ENCODE results near the gene SLC38A8. TPM values are rescaled to one million over a fixed set of nuclear protein-coding genes. Genes with fewer than 3 reads are reported as not detected.

SLC38A8 gene
- total RNA-seq, 1 donor from 2014 or later = not detected

DNA sequence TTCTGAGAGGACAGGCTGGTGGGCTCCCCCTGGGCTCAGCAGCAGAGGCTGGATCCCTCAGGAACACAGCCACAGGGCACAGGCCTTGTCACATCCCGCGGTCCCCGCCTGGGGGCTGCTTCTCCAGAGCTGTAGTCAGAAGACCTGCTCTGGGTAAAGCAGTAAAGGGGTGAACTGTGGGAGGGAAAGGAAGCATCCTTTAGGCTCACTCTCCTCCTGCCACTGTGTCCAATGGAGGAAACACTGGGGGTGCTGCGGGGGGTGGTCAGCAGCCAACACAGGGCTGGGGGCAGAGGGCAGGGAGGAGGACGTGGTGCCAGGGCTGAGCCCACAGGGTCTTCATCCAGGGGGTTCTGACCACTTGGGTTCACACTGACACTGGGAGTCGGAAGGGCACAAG is 5.0 kb upstream of the SLC38A8 start:
- no peak for DNase-seq

DNA sequence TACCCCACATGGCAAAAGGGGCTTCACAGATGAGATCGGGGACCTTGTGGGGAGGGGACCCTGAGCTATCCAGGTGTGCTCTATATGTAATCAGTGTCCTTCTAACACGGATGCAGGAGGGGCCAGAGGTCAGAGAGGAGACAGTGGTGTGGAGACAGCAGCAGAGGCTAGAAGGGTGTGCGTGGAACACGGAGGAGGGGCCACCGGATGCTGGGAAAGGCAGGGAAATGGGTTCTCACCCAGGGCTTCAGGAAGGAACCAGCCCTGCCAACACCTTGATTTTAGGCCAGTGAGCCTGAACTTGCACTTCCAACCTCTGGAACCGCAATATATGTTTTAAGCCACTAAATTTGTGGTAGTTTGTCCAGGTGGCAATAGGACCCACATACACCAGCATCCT is 4.6 kb upstream of the SLC38A8 start:
- no peak for DNase-seq

DNA sequence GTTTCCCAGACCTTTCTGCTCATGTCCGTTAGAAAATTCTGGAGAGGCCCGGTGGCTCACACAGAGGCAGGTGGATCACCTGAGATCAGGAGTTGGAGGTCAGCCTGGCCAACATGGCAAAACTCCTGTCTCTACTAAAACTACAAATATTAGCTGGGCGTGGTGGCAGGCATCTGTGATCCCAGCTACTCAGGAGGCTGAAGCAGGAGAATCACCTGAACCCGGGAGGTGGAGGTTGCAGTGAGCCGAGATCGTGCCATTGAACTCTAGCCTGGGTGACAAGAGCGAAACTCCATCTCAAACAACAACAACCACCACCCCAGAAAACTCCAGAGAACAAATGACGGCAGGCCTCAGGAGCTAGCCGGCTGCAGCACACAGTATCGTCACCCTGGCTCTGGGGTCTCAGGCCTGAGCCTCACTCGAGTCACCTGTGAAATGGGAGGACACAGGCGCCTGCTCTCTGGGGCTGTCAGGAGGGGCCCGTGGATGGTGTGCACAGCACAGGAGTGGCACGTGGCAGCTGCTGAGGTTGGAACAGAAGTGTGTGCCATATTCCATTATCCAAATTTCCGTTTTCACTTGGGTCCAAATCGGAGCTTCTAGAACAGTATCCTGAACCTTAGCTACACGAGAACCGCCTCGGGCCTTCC is 3.3 kb upstream of the SLC38A8 start:
- DNase-seq = no peak

DNA sequence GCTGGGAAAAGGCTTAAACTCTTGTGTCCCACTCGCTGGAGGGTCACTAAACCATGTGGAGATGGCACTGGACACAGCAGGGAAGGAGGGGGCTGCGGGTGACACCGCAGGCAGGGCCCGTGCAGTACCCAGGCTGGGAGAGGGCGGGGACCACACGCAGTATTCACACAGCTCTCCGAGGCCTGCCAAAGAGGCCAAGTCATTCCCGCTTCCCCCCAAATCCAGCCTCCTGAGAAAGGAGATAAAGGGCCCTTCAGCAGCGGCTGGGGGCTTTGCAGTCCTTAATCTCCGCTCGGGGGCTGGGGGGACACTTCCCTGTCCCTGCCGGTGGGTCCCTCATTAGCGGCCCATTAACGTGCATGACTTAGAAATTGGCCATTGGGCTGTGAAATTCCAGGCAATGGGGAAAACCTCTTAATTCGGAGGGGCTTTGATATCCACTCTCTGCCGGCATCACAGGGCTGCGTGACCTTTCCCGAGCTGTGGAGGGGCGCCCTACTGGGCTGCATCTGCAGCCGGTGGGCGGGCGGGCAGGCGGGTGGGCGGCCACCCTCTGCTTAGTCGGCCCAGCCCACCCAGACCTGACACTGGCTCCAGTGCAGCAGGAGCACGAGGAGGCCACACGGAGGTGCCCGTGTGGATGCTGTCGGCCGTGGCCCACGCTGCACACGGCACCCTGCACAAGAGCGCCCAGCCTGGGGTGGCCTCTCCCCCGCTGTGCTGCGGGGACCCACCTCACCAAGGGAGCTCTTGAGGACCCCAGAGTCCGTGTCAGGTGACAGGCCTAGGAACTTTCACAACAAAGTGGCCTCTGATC is 2.6 kb upstream of the SLC38A8 start:
- no peak for DNase-seq

DNA sequence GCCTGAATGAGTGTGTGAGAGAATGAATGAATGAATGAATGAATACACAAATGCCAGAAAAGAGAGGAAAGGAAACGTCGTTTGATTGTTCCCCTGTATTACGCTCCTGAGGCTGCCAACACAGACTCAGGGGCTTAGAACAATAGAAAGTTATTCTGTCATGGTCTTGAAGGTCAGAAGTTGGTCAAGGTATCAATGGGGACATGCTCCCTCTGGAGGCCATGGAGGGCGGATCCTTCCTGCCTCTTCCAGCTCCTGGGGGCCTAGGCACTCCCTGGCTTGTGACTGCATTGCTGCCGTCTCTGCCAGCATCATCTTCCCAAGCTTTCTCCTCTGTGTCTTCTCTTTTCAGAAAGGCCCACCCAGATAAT is 1.5 kb upstream of the SLC38A8 start:
- peak; percentile 56 for DNase-seq

DNA sequence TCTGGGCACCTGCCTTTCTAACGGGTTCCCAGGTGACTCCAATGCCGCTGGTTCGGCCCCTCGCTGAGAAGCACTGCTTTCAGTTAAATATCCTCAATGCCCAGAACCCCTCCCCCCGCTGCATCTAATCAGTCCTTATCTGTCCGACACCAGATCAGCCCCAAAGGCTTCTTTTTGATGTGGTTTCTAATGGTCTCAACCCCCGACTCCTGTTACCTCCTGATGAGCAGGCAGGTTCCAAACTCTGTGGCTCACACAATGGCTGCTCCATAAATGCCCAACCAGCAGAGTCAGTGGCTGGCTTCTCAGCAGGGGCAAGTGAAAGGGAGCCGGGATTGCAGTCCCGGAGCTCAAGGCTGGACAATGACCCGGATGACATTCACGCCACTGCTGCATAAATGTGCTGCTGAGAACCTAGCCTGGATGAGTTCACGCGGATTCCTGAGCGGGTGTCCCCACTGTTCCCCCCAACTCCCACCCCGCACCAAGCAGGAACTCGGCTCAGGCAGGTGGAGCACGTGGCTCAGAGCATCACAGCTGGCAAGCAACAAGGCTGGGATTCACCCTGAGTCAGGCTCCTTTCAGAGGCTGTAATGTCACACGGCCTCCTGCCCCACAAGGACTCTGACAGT is 1.0 kb upstream of the SLC38A8 start:
- DNase-seq = peak; percentile 28

DNA sequence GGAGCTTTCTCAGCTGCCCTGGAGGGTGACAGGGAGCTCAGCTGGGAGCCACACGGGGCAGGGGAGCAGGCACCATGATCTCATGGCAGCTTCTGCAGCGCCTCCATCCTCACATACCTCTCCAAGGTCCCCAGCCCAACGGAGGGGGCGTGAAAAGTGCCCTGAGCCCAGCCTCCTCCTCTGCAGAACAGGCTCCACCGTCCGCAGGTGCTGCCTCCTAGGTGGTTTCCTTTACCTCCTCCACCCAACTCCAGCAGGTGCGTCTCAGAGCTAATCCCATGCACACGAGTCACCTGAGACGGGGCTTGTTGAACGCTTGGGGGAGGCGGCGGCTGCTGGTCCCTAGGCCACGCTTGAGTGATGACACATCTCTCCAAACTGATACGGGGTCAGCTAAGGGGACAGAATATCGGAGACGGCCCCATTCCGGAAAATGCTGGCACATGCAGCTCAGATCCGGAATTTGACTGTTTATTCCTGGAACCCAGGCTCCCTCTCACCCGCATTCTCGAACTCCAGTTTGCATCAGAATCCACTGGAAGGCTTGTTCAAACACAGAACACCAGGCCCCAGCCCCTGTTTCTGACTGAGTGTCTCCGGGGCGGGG is 387 bp upstream of the SLC38A8 start:
- DNase-seq = no peak

DNA sequence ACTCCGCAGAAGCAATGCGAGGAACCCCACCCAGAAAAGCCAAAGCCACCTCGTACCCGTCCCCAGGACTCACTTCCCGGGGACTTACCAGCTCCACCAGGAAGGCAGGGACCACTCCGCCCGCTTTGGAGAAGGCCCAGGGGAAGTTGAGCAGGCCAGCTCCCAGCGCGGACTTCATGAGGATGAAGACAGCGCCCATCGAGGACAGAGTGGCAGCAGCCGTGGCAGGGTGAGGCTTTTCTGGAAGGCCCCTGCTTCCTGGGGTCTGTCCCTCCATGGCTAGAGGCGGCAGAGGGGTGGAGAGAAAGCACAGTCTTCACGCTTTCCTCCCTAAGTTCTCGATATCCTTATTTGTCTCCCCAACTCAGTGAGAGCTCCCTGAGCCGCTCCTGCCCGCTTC is 714 bp downstream of the SLC38A8 start:
- DNase-seq = no peak

DNA sequence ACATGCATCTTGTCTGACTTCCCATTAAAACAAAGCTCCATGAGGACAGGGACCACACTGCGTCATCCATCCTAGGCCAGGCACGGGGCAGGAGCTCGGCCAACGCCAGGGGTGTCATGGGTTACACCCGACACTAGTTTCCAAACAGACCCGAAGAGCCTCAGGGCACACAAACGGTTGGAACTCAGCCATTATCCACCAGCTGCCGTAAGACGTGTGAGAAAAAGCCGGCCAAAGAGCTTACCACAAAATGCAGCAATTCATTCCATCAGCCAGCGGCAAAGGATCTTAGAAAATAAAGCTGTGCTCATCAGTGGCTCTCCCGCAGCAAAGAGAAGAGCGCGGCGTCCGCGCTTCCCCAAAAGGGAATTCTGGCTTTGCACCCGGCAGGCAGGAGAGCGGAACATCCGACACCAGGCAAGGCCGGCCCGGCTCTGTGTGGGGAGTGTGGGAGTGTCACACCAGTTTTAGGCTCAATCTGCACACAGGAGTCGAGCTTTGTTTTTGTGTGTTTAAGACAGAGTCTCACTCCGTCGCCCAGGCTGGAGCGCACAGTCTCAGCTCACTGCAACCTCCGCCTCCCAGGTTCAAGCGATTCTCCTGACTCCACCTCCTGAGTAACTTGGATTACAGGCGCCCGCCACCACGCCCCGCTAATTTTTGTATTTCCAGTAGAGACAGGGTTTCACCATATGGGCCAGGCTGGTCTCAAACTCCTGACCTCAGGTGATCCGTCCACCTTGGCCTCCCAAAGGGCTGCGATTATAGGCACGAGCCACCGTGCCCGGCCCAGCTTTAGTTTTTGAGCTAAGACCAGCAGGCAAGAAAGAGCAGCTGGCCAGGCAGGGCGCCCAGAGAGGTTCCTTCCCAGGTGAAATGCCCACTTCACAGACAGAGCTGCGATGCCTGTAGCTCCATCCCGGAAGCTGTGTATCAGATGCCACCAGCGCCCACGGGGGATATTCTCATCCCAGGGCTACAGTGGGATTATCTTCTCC is 1.5 kb downstream of the SLC38A8 start:
- DNase-seq = no peak

DNA sequence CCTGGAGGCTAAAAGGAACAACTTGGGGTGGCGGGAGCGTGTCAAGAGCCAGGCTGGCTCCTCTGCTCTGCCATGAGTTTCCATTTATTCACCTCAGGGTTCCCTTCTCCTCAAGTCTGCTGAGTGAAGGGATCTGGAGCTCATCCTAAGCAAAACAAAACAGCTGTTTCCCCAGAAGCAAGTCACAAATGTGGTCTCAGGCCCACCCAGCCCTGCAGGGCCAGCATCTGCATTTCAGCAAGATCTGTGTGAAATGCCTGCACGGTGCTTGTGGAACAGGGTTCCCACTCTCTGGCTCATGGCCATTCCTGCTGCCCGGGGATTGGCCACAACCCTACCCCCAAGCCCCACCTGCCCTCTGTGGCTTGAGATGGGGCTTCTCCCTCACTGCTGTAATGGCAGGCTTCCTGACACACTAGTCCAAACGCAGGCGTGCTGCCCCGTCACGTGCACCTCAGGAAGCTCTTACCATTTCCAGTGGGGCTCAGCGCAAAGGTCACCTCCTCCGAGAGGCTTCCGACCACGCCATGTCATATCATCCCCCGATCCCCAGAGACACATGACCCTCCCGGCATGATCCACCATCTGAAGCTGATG is 2.3 kb downstream of the SLC38A8 start:
- DNase-seq = no peak

DNA sequence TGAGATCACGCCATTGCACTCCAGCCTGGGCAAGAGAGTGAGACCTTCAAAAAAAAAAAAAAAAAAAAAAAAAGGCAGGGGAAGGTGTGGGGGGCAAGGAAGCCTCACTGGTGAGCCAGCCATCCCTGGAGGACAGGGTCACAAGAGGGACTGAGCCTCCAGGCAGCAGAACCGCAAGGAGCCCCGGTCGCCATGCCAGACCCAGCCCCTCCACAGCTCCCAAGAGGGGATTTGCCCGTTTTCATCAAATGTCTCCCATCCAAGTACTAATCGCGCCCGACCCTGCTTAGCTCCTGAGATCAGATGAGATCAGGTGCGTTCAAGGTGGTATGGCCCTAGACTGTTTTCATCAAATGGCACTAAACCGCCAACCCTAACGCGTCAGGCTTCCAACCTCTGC is 2.9 kb downstream of the SLC38A8 start:
- DNase-seq = no peak

DNA sequence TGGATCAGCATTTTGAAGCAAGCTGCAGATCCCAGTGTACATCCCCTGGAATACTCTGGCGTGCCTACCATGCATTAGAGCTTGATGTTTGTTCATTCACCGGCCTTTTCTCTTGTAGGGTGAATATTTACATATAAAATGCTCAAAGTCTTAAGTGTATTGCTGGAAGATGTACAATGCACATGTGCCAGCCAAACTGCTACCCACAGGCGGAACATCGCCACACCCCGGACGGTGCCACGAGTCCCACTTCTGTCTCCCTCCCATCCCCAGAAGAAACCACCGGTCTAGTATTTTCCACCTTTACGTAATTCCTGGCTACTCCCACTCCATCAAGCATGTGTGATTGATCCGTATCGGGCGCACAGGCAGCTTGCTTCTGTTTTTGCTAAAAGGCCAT is 4.1 kb downstream of the SLC38A8 start:
- no peak for DNase-seq

DNA sequence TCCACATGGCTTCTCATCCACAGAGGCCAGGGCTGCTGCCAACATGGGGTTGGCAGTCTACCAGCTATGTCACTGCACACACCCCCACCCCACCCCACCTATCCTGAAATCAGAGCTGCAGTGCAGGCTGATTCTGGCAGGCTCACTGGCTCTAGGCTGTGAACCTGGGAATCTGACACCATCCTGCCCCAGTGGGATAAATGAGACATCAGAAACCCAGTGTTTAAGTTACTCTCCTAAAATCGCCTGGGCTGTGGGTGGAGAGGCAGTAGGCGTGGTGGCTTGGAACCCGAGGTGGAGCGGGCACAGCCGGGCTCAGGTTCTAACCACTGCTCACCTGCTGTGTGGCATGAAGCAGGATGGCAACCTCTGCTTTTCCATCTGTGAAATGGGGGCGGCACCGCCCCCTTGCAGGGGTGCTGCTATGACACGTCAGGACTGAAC is 5.6 kb downstream of the SLC38A8 start:
- DNase-seq = no peak

DNA sequence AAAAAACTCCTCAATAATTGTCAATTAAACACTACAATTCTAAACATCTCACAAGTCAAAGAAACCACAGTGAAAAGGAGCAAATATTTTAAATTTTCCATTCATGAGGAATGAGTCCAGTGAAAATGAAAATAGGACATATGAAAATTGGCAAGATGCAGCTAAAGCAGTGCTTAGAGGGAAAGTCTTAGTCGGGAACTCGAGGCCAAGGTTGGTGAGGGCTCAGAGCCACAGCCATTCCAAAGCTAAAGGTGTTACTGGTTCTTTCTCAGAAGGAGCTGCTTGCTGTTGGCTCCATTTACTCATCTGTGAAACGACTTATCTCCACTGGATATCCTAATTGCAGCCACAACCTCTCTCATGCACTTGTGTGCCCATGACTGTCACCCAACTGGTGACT is 6.5 kb downstream of the SLC38A8 start:
- DNase-seq = no peak

DNA sequence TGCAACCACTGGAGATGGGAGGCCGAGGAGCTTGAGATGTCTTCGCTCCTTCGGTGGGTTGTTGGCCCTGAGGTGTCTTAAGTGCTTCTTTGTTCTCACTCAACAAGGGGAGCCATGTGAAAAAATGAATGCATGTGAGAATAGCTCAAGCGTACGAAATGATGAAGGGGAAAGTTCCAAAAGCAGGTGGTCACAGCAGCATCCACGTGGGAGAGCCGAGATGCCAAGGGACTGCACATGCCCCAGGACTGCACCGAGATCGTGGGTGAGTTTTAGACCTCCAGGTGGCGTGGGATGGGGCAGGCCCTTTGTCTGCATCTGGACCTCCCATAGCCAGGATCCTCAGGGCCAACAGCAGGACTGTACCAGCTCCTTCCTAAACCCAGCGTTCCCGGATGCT is 8.1 kb downstream of the SLC38A8 start:
- DNase-seq = no peak

DNA sequence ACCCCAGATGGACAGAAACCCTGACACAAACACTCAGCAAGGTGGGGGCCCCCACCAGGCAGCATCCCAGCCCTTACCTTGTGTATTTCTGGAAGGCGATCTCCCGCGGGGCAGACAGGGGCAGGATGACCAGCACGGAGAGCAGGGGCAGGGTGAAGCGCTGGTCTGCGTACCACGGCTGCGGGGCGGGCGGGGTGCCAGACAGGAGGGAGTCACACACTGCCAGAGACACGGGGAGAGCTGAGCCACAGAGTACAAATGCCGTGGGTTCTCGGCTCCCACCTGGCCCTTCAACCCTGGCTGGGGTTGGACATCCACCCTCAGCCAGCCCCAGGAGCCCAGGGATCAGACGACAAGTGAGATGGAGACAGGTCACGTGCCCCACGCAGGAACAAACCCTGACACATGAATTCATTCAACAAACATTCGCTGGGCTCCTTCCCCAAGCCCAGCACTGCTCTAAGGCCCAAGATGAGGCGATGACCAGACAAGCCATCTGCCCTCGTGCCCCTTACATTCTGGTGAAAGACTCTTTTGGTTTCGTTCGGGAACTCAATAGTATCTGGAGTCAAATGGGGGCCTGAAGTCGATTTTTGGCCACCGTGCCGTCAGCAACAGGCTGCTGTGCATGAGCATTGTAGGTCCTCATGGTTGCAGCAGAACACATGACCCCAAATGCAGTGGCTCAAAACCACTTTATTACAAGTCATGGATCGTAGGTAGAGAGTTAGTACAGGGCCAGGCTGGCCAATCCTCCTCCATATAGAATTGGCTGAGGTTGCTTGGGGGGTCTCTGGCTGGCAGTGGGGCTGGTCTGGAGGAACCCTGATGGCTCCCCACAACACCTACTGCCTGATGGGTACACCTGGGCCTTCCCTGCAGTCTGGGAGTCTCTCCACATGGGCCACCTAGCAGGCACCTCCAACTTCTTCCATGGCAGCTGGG is 9.1 kb downstream of the SLC38A8 start:
- DNase-seq = no peak

DNA sequence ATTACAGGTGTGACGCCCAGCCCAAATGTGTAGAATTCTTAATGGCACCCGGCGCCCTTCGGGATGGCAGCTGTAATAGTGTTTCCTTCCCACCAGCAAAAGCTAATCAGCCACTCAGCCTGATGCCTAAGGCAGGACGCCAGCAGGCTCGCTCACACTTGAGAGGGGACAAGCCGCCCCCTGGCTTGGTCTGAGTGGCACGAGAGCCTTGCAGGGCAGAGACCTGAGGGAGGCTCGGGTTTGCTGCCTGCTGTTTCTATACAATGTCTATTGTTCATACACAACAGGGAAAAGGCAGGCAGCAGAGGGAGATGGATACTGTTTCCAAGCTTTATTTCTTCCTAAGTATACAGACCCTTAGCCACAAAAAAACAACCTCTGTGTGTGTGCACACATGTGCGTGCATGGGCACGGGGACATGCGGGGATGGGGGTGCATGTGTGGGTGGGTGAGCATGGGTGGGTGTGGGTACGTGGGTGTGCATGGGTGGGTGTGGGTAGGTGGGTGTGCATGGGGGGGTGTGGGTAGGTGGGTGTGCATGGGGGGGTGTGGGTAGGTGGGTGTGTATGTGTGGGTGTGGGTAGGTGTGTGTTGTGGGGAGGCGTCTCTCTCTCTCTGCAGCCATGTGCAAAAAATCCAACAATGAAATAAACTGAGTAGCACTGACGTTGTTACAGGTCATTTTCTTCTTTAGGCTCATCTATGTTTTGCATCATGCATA is 10.0 kb downstream of the SLC38A8 start:
- no peak for DNase-seq

DNA sequence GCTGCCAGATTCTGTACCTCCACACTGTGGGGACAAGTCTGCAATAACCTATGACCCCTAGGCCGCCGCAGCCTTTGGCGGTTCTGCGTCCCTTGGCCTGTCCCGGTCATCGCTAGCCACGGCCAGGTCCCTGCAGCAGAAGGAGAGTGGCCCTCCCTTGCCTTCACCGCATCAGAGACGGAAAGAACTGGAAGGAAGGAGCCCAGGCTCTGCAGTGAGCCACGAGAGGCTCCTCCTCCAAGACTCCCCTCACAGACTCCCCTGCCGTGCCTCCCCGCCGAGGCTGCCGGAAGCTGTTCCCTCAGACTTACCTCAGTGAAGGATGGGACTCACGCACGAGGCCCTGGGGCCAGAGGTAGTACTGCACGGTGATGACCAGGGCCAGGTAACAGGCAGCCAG is 11.0 kb downstream of the SLC38A8 start:
- no peak for DNase-seq

DNA sequence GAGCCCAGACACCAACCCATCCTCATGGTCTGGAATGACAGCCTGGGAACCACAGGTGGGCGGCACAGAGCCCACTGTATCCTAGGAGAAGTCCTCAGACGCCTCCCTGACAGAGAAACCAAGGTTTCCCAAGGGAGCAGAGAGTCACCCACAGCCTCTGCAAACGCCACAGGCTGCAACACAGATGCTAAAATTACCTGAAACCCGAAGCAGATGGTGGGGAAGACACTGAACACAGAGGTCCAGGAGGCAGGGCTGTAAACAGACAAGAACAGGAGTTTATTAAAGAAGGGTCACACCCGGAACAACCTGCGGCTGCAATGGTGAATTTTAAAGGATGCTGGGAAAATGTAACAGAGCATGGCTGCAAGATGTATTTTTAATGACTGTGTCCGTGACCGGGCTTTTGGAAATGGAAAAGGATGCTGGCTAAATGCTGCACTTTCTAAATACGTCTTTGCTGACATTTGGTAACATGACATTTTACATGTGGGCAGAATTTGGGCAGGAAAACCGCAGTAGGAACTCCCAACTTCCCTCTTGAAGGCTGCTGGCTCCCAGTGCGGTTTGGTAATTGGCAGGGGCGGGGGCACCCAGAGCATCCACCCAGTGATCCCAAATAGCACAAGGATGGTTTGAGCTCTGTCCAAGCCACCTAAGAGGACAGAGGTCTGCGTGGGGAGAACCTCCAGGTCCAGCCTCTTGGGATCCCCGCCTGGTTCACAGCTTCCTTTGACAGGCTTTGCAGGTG is 13.1 kb downstream of the SLC38A8 start:
- DNase-seq = no peak

Data from dermis blood vessel endothelial cell (primary cell).